Uterus (tissue), 2 donors: ENCODE results near the gene CDC34.

ENCODE experiments used
- POLR2A ChIP-seq, 2 donors: fragments of 450-650 bp; IDR thresholded peaks; one replicate each; pipeline ENCODE4 v1.6.1; 2016; ENCODE audit warnings: antibody characterized with exemption in 2 of 2, mild to moderate bottlenecking in 1 of 2, moderate library complexity in 1 of 2
- TF ChIP-seq, protein P1 (sequence below), 4 experiments: fragments of 200-600 bp in 2 of 4; fragments of 450-650 bp in 2 of 4; sonication (generic) in 2 of 4; IDR thresholded peaks; one replicate each; pipeline ENCODE4 v1.5.1; 2016 to 2019; ENCODE audit warnings: antibody characterized with exemption in 4 of 4, mild to moderate bottlenecking in 2 of 4, moderate library complexity in 1 of 4

DNA sequence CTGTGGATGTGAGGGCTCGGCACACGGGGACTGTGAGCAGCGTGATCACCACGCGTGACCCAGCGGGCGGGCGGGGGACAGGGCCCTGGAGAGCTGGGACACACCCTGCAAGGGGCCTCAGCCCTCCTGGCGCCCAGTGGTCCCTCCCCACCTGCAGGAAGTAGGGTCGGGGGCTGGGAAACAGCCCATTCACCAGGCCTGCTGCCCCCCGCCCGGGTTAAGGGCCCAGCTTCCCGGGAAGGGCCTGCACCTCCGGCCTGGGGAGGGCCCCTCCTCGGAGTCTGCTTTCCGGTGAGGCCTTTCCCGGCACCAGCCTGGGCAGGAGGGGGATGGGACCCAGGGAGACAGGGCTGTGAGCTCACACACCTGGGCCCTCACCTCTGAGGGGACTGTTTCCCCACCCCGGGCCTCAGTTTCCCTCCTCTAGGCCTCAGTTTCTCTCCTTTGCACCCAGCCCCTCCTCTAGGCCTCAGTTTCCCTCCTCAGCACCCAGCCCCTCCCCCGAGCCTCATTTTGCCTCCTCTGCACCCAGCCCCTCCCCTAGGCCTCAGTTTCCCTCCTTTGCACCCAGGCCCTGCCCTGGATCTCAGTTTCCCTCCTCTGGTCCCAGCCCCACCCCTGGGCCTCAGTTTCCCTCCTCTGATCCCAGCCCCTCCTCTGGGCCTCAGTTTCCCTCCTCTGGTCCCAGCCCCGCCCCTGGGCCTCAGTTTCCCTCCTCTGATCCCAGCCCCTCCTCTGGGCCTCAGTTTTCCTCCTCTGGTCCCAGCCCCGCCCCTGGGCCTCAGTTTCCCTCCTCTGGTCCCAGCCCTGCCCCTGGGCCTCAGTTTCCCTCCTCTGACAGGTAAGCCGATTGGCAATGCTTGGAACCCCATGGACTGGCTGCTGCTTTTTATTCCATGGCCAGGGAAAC is 37.1 kb upstream of the CDC34 start:
- TF ChIP-seq, protein P1, sequence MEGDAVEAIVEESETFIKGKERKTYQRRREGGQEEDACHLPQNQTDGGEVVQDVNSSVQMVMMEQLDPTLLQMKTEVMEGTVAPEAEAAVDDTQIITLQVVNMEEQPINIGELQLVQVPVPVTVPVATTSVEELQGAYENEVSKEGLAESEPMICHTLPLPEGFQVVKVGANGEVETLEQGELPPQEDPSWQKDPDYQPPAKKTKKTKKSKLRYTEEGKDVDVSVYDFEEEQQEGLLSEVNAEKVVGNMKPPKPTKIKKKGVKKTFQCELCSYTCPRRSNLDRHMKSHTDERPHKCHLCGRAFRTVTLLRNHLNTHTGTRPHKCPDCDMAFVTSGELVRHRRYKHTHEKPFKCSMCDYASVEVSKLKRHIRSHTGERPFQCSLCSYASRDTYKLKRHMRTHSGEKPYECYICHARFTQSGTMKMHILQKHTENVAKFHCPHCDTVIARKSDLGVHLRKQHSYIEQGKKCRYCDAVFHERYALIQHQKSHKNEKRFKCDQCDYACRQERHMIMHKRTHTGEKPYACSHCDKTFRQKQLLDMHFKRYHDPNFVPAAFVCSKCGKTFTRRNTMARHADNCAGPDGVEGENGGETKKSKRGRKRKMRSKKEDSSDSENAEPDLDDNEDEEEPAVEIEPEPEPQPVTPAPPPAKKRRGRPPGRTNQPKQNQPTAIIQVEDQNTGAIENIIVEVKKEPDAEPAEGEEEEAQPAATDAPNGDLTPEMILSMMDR (IDR thresholded peaks at IDR 0.05), result no peak
- no peak for TF ChIP-seq POLR2A (IDR thresholded peaks at IDR 0.05)
